Effector CD4-positive, alpha-beta T cell (primary cell): Measurements from ENCODE around the gene WDFY1.
"Not testable (repeated sequence)": the region's sequence is repeated elsewhere in the genome, so short reads cannot be mapped to it uniquely, and the experiment has no call there.

ENCODE experiments used
- DNase-seq: peaks from one replicate; pipeline ENCODE4 v3.0.0-alpha.2; 2020

Gene WDFY1

DNA sequence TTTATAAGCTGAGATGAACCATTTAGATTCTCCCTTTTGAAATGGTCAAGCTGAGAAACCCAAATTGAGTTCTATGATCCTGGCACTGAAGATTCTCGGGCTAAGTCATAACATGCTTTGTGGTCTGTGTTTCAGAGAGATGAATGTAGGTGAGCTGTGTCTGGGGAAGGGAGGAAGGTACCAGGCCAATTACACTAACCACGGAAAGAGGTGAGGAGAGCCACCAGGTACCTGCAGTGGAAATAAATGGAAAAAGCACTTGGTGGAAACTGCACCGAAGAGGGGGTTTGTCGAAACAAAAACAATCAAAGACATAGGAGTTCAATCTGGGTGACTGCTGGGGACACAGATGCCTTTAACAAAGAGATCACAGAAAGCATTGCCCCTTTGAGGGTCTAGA lies 11.2 kb upstream of the WDFY1 start:
- no peak for DNase-seq

DNA sequence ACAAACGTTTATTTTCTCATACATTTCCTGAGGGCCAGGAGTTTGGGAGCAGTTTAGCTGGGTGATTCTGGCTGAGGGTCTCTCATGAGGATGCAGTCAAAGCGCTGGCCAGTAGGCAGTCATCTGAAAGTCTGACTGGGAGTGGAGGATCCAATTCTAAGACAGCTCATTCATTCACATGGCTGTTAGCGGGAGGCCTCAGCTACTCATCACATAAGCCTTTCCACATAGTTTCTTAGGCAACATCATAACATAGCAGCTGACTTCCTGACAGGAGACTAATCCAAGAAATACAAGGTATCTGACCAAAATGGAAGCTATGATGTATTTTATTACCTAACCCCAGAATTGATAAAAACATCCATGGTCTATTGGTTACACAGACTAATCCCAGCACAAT lies 9.3 kb upstream of the WDFY1 start:
- DNase-seq, result no peak

DNA sequence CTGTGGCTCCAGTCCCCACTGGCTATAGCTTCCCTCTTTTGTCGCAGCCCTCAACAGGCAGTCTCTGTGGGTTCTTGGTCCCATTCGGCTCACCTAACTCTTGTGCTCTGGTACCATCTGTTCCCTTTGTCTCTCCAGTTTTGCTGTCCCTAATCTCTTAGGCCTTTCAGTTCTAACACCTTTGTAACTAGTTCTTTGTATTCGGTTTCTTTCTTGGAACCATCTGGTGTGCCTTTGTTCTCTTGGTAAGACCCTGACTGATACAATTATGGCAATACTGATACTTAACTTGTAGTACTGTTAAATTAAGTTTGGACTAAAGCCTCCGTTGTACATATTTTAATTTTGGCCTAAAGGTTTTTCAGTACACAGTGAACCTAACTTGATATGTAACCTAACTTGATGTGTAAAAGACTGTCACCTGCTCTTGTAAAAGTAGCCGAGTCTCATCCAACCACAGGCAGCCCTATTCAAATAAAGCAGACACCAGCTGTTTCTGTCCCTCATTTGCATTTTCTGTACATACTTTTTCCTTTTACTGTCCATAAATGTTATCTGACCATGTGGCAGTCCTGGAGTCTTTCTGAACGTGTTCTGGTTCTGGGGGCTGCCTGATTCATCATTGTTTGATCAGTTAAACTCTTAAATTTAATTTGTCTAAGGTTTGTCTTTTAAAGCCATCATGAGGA lies 7.3 kb upstream of the WDFY1 start:
- DNase-seq, result no peak

DNA sequence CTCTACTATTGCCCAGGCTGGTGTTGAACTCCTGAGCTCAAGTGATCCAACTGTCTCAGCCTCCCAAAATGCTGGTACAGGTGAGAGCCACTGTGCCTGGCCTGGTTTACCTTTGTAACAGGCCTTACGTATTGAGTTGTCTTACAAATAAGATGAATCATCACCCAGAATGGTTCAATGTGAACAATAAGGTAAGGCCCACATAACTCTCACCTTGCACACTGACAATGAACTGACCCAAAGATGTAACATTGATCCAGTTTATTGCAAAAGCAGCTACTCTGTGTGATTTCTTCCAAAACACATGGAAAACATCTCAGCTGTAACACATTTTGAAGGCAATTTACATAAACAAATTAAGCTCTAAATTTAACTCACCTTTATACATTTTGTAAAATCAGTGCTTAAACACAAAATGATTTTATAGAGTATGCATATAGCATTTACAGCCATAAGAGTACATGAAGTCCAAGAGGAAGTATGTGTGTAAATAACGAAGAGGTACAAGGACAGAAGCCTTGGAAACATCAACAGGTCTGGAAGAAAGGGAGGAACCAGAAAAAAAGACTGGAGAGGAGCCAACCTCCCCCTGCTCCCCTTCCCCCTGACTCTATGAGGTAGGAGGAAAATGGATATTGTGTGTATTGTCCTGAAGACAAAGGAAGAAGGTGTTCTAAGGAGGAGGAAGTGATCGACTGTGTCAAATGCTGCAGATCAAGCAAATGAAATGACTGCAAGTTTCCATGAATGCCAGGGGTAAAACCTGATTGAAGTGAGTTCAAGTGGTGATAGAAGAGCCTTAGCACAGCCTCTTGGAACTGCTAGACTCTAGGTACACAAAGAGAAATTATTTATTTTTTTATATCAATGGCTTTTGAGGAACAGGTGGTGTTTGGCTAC lies 5.6 kb upstream of the WDFY1 start:
- no peak for DNase-seq

DNA sequence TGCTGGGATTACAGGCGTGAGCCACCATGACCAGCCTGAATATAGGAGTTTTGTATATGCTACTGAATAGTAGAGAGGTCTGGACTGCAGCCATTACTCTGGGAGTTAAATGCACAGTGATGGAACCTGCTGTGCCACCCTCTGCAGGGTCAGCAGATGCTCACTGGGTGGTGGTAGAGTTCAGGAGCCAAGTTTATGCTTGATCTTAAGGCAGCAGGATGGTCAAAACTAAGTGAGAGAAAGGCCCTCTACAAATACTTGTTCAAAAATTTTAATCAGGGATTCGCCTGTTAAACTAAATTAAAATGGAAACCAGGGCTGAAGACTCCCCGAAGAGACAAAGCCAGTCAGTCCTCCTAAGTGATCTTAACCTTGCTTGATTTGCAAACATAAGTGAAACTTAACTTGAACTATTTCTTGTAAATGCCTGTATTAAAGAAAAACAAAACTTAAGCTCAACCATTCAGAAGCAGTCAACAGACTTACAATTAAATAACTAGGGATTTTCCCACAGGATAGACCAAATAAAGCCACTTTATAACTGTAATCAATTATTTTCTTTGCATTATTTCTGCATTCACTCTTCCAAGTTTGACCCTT lies 4.2 kb upstream of the WDFY1 start:
- DNase-seq, result no peak

DNA sequence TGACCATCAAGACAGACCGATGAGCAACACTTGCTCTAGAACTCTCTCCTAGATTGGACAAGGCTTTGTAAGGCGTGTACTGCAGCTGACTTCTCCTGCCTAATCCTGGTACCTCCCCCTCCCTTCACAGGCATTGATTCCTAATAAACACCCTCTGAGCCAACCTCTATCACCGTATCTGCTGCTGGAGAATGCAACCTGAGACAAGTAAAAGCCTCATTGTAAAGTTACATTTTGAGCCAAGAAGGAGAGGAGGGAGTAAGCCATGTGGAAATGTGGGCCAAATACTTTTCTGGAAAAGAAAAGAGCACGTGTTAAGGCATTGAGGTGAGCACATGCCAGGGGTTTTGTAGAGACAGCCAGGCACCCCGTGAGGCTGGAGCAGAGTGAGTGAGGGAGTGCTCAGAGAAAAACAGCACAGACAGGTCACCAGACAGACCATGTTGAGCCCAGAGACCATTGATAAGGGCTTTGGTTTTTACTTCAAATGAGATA lies 2.6 kb upstream of the WDFY1 start:
- DNase-seq, result no peak

DNA sequence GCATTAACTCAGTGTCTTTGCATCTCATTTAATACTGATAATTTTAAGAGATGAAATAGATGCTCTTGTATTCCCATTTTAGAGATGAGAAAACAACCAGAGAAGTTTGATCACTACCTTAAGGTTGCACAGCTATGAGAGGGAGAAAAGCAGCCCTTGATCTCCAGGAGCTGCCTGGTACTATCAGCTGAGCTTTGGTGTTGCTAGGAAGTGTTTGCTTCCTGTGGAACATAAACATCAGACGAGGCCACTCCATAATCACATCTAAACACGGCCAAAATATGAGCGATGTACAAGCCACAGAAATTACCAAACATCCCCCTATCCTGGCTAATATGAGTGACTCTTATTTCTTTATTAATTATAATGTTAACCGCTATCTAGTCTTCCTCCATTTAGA lies 620 bp upstream of the WDFY1 start:
- no peak for DNase-seq

DNA sequence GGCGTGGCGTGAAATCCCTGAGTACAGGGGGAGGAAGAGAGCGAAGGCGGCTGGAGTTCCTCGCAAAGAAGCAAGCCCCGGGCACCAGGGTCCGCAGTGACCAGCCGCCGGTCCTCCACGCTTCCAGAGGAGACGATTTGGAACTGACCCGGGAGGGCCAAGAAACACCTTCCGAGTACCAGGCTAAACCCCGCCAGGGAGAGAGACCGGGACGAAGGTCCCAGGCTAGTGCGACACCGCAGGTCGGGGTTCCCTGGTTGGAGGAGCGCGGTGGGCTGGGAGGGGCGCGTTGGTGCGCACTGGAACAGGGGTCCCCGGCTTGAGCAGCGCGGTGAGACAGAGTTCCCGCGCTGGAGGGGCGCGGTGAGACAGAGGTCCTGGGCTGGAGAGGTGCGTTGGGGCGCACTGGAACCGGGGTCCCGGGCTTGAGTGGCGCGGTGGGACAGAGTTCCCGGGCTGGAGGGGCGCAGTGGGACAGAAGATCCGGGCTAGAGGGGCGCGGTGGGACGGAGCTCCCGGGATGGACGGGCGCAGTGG lies 901 bp downstream of the WDFY1 start:
- DNase-seq, result peak; percentile 27

DNA sequence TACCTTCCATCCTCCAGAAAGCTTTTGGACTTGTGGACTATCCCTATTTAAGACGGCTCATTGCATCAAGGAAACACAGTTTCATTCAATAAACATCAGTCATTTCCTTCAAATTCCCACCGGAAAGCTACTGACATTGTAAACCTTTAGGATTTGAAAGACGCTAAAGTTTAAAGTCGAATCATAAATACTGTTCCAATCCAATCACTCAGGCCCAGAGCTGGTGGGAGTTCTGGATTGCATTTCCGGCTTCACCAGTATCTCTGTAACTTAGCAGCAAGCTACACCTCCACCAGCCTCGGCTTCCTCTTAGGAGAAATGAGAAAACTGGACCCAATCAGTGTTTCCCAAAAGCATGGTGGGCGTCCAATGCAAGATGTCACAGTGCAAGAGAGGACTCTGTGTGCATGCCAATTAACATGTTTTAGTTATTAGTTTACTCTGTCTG lies 1.6 kb downstream of the WDFY1 start:
- no peak for DNase-seq

DNA sequence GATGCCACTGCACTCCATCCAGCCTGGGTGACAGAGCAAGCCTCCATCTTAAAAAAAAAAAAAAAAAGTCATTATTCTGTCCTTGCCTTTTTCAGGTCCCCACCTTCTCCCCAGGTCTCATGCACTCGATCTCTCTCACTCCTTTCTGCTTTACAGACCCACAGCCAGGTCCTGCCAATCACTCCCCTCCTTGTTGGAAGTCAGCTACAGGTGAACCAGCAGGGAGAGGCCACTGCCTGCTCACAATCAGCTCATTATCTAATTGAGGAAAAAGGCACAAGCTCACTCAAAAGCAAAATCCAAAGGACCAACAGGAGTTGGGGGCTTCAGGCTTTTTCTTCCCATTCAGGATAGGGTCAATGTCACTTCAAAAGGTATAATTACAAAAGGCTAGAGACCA lies 2.0 kb downstream of the WDFY1 start:
- DNase-seq, result no peak

DNA sequence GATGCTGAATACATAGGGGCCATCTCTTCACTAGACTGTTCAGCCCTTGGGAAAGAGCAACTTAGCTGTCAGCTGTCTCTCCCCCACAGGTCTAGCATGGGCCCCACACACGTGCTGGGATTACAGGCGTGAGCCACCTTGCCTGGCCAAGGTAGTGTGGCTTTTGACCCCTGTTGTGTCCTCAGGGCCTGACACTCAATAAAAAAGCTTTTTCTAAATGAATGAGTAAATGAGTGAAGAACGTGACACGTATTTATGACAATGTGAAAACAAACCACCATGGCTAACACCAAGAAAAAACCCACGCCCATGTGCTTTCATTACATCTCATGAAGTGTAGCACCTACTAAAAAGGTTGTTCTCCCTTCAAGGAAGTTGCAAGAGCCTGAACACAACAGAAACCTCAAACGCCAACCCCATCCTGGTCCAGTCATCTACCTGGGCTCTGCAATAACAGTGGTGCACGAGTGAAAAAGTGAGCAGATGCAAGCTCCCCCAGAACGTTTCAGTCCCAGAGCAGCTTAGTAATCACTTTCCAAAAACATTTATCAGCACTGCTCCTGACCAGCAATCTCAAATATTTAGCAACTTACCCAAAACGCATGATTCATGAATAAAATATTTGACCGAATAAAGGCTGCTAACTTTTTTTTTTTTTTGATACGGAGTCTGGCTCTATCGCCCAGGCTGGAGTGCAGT lies 3.4 kb downstream of the WDFY1 start:
- no peak for DNase-seq

DNA sequence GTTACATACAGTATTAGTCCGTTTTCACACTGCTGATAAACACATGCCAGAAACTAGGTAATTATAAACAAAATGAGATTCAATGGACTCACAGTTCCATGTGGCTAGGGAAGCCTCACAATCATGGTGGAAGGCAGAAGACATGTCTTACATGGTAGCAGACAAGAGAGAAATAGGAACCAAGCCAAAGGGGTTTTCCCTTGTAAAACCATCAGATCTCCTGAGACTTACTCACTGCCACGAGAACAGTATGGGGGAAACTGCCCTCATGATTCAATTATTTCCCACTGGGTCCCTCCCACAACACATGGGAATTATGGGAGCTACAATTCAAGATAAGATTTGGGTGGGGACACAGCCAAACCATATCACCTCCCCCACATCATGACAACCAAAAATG lies 5.7 kb downstream of the WDFY1 start:
- DNase-seq, result not testable (repeated sequence)

DNA sequence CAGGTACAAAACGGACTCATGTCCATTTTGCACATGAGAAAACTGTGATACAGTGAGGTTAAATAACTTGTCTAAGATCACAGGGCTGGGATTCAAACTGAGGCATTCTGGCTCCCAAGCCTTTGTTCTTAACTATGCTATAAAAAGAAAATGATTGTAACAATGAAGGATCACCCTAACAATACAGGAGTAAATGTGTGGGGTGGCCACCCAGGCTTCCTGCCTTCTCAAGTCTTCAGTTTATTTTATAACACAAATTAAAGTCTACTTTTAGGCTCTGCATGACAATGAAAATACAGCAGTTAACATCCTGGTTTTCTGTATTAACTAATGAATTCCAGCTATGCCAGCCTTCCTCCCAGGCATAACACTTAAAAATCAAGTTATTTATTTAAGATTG lies 7.6 kb downstream of the WDFY1 start:
- no peak for DNase-seq

DNA sequence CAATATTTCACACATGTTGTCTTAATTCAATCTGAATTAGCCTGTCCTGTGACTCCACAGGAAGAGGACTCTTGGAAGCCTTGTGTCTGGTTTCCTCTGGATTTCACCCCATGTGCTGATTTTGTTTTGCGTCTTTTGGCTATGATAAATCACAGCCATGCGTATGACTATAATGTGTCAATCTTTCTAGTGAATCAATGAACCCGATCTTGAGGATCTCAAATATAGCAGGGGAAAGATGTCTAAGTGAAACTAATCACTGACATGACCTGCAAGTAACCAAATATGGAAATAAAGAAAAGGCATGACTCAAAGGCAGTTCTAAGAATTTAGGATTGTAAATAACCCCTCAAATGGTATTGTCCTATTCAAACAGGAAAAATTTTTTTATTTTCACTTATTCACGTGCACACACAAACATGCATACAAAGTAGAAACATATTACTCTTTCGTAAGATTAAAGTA lies 8.2 kb downstream of the WDFY1 start:
- DNase-seq, result no peak

DNA sequence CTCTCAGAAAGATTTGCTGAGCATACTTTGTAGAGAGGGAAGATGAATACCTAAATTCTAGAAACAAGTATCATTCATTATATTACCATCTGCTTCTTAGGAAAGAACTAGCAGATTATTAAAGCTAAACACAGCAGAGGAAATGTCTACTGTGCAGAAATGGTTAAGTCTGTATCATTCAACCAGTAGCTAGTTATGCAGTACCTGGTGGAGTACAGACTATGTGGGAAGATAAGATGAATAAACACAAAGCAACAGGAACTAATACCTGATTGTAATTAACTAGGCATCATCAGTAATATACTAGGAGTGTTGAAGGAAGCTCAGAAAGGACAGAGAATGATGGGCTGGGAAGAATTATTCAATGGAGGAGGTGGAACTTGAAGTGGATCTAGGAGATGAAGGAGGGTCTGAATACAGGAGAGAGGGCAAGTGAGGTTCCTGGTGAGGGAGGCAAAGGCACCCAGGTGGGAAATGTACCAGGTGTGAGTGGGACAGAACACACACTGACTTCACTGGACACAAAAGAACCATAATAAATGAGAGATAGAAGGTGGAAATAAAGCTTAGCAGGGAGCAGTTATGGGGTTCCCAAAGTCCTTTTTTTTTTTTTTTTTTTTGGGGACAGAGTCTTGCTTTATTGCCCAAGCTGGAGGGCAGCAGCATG lies 9.5 kb downstream of the WDFY1 start:
- DNase-seq, result no peak

DNA sequence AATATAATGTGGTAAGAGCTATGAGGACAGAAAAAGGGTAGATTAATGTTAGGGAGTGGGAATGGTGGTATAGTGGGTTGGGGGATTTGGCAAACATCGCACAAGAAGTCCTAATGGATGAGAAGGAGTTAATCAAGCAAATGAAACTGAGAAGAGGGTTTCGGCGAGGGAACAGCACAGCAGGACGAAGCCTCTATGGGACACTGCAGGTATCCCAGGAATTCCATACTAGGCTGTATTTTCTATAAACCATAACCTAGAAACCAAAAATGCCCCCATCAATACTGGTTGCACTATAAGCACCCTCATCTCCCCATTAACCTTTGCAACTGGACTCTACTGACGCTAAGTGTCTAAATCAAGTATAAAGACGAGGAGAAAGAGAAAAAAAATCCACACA lies 10.3 kb downstream of the WDFY1 start:
- no peak for DNase-seq

DNA sequence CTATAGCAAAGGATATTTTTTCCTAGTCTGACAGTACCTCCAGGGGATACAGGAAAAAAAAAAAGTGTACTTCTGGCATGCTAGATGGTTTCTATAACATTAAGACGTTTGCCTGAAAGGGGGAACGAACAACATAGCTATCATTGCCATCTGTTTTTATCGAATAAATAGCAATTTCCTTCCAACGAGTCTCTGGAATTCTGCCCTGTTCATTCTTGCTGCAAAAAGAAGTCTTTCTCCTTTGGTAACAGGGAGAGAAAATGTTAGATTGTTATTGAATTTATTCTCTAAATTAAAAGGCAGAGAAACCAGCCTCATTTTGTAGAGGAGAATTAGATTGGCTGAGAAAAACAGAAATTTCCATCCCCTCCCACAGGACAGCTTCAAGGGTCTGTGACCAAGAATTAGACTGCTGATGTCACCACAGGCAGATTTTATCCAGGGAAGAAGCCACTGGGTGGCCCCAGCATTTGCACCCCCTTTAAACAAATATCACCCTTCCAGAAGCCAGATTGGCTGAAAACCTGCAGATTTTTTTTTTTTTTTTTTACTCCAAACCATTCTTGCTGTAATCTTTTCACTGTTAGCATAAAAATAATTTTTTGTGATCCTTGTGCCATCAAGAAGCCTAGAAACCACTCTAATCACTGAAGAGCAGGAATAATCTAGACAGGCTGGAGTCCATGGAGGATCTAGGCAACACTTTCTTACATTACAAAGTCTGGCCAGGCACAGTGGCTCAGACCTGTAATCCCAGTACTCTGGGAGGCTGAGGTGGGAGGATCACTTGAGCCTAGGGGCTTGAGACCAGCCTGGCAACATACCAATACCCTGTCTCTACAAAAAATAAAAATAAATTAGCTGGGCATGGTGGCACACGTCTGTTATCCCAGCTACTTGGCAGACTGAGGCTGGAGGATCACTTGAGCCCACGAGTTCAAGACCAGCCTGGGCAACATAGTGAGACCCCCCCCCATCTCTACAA lies 12.0 kb downstream of the WDFY1 start:
- no peak for DNase-seq

DNA sequence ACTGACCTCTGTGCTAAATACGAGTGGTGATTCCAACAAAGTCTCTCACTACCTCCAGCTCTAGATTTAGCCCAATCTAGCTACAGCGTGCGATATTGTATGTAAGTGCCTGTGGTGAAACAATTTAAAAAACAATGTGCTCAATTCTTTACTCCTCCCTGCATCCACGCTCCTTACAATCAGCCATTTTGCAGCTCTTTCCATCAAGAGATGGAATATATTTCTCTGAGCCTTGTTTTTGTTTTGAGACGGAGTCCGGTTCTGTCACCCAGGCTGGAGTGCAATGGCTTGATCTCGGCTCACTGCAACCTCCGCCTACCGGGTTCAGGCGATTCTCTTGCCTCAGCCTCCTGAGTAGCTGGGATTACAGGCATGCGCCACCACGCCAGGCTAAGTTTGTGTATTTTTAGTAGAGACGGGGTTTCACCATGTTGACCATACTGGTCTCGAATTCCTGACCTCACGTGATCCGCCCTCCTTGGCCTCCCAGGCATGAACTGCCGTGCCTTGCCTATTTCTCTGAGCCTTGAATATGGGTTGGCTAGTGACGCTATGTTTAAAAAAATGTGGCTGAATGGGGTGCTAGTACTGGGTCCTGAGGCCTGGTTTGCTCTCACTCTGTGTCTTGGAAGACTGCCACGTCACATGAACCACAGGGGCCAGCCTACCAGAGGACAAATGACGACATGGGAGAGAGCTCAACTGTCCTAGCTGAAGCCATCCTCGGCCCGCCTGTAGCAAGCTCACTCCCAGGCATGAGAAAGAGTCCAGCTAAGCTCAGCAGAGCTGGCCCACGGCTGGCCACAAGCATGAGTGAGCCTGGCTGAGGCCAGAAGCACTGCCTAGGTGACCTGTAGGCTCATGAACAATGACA lies 14.8 kb downstream of the WDFY1 start:
- DNase-seq, result no peak

DNA sequence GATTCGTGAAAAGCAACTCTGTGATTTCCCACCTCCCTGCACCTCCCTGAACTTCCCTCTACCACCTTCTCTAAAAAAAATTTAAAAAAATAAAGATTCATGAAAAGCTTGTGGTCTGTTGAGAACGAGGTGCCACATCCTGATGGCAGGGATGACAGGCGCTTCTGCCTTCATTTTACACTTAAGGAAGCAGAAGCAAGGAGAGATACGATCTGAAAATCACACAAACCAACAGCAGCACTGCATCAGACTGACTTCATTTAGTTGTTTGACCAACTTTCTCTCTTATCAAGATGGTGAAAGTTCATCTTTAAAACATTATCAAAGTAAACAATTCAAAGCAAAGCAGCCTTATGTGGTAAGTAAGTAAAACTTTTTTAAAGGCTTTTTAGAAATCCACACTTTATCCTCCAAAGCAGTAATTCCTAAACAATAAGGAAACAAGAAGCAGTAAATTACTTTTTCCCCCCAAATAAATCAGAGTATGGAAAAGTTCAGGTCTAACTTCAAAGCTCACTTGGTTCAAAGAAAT lies 15.5 kb downstream of the WDFY1 start:
- peak; percentile 11 for DNase-seq
